Effector memory CD4-positive, alpha-beta T cell (primary cell): Measurements from ENCODE around the gene KRTAP13-2.

Source experiments
- DNase-seq, 3 donors: peaks; one replicate each; pipeline ENCODE4 v3.0.0-alpha.2; 2020
- H3K27ac ChIP-seq: 2 replicates; pipeline ENCODE4 v1.7.0; 2013; ENCODE audit warnings: mild to moderate bottlenecking, low read length, moderate library complexity; ENCODE audit not compliant: insufficient read depth, poor library complexity, severe bottlenecking
- H3K27me3 ChIP-seq: replicated peaks from 2 replicates; pipeline ENCODE4 v1.7.0; 2013; ENCODE audit warnings: mild to moderate bottlenecking, low read length; ENCODE audit not compliant: insufficient read depth, control insufficient read depth, poor library complexity, severe bottlenecking
- H3K36me3 ChIP-seq: 2 replicates; pipeline ENCODE4 v1.7.0; 2013; ENCODE audit warnings: mild to moderate bottlenecking, low read length, moderate library complexity; ENCODE audit not compliant: control insufficient read depth, insufficient read depth
- H3K4me1 ChIP-seq: 2 replicates; pipeline ENCODE4 v1.7.0; 2013; ENCODE audit warnings: low read length, mild to moderate bottlenecking; ENCODE audit not compliant: control insufficient read depth, insufficient read depth, poor library complexity, severe bottlenecking
- H3K4me3 ChIP-seq: 2 replicates; pipeline ENCODE4 v1.7.0; 2013; ENCODE audit warnings: low read length, low read depth, mild to moderate bottlenecking; ENCODE audit not compliant: insufficient read depth, poor library complexity, severe bottlenecking
- H3K9me3 ChIP-seq: 2 replicates; pipeline ENCODE4 v1.7.0; 2013; ENCODE audit warnings: mild to moderate bottlenecking, low read length, moderate library complexity; ENCODE audit not compliant: control insufficient read depth

Gene KRTAP13-2

DNA sequence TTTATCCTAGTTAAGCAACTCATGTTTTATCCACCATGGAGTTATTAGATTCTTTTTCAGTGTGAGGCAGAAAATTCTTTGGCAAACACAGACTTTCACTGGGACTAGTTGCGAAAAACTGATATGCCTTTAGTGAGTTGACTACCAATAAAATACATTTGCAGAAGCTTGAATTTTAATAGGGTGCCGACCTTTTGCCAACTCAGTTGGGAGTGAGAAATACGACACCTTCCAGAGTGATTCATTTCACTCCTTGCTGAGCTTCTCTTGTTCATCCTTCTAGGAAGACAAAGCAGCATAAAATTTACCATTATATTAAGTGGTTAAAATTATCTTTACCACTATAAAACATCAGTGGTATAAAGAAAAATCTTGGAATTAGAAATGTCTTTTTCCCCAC lies 22.5 kb downstream of the KRTAP13-2 start:
- no peak overlapping the region for H3K4me3 ChIP-seq
- H3K9me3 ChIP-seq = no peaks in the 10 kb centered on the region
- no peaks in the 10 kb centered on the region for H3K27me3 ChIP-seq
- DNase-seq = no peak
- no peaks in the 10 kb centered on the region for H3K4me1 ChIP-seq
- no peak overlapping the region for H3K27ac ChIP-seq
- H3K36me3 ChIP-seq = no peaks in the 10 kb centered on the region

DNA sequence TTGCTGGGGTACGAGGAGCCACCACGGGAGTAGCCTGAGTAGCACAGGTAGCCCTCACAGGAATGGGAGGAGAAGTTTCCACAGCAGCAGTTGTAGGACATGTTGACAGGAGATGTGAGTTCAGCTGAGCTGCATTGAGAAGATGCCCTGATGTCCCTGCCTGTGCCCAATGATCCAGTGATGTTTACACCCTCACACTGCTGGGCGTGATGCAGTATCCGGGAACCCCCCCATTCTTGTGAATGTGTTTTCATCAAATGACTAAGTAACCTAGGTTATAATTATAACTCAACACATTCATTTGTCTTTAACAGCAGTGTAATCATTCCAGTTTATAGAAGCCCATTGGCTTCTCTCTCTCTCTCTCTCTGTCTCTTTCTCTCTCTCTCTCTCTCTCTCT lies 23.6 kb downstream of the KRTAP13-2 start, which contains the start of gene KRTAP23-1:
KRTAP23-1 (minus strand) TSS at position 101 of the 400 bp plus-strand sequence; CDS start at position 101, 0 bp downstream.
- H3K36me3 ChIP-seq = no peaks in the 10 kb centered on the region
- no peak within 1 kb of the TSS for H3K27ac ChIP-seq
- no peaks in the 10 kb centered on the region for H3K27me3 ChIP-seq
- DNase-seq = no peak
- no peak within 1 kb of the TSS for H3K4me3 ChIP-seq
- H3K4me1 ChIP-seq = no peaks in the 10 kb centered on the region
- no peaks in the 10 kb centered on the region for H3K9me3 ChIP-seq

DNA sequence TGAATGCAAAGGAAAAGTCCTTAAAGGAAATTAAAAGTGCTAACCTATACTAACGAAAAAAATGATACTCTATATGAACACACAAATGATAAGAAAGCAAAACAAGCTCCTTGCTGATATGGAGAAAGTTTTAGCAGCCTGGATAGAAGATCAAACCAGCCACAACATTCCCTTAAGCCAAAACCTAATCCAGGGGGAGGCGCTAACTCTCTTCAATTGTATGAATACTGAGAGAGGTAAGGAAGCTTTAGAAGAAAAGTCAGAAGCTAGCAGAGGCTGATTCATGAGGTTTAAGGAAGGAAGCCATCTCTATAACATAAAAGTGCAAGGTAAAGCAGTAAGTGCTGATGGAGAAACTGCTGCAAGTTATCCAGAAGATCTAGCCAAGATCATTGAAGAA lies 27.1 kb downstream of the KRTAP13-2 start:
- H3K27me3 ChIP-seq = no peaks in the 10 kb centered on the region
- no peaks in the 10 kb centered on the region for H3K9me3 ChIP-seq
- H3K4me3 ChIP-seq = no peak overlapping the region
- no peak overlapping the region for H3K27ac ChIP-seq
- no peaks in the 10 kb centered on the region for H3K4me1 ChIP-seq
- no peak for DNase-seq
- no peaks in the 10 kb centered on the region for H3K36me3 ChIP-seq

DNA sequence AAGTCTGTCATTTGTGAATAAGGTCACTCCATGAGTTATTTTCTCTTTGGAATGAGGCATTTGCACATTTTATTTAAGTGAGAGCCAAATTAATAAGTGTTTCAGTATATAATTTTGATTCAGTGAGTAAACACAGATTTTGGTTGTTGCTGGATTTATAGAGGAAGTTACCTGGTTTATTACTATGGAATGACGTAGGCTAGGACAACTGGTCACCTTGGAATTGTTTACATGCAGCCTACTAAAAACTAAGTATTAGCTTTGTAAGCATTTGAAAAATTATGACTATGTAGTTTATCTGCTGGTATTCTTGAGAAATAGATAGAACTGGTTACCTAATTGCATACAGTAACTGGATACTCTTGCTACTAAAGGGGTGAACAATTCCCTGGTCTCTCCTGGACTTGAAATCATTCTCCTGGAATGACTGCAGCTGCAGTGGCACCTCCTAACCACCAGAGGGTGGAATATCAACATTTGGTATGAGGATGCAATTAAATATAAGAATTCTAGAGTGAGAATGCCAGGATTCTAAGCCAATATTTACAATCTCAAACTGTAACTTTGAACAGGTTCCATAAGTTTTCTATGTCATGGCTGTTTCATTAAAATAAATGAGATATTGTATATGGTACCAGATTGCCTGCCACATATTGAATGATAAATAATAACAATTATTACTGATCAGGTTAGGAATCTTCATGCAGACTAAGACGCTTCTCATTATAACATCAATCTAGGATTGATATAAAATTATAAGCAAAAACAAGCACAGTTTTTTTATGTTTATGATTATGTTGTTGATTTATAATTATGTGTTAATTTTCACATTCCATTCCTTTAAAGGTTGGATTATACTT lies 31.1 kb downstream of the KRTAP13-2 start:
- Histone ChIP-seq H3K9me3 (no peaks in the 10 kb centered on the region), H3K27ac (no peak overlapping the region), H3K4me3 (no peak overlapping the region), H3K36me3 (no peaks in the 10 kb centered on the region), H3K27me3 (no peaks in the 10 kb centered on the region), H3K4me1 (no peaks in the 10 kb centered on the region)
- no peak for DNase-seq

DNA sequence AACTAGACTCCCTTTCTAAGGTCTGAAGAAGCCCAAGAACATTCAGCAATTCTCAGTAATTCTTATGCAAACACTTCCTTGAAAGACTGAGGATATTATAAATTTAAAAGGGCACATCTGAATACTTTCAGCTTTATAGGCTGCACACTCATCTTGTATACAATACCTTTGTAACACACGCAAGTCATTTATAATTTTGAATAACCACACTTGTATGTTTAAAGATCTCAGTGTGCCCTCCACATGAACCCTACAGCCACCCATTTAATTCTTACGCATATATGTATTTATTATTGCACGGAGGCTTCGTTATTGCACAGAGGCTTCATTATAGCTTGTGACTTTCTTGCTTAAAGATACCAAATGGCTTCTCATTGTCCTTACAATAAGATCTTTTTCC lies 33.4 kb downstream of the KRTAP13-2 start:
- no peaks in the 10 kb centered on the region for H3K9me3 ChIP-seq
- no peak for DNase-seq
- H3K4me3 ChIP-seq = no peak overlapping the region
- H3K36me3 ChIP-seq = no peaks in the 10 kb centered on the region
- no peaks in the 10 kb centered on the region for H3K4me1 ChIP-seq
- no peak overlapping the region for H3K27ac ChIP-seq
- H3K27me3 ChIP-seq = no peaks in the 10 kb centered on the region

DNA sequence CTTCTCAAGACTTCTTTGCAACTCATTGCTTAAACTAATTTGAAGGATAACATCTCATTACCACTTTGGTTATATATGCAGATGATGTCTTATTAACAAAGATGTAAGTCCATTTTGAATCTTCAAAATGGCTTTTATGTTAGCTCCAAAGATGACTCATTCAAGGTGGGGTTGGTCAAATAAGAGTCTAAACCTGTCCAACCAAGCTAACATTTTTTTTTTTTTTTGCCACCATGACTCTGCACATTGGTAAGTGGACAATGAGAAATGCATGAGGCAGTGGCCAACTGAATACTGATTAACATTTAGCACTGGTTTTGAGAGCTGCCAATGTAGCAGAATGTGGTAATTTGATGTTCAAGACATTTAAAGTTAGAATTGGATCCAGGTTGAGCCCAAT lies 34.3 kb downstream of the KRTAP13-2 start:
- Histone ChIP-seq H3K9me3 (no peaks in the 10 kb centered on the region), H3K36me3 (no peaks in the 10 kb centered on the region), H3K4me1 (no peaks in the 10 kb centered on the region), H3K27ac (no peak overlapping the region), H3K4me3 (no peak overlapping the region), H3K27me3 (no peaks in the 10 kb centered on the region)
- no peak for DNase-seq

DNA sequence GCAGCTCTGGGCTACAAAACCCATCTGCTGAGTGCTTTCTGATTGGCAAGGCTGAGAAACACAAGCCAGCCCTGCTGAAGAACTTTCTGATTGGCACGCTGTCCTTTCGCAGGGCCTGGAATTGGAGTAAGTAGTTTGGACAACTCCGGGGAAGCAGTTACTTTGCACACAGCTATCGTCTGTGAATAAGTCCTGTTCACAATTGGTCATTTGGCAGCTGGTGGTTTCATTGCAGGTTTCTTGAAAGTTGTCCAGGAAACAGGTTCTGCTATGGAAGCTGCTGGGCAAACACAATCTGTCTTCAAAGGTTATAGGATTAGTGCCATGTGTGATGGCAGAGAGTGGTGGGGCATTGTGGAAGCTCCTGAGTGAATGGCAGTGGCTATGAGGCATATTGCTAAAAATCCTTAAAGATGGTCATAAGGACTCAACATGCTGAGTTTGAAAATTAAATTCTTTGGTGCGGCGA lies 34.8 kb downstream of the KRTAP13-2 start, which contains the start of gene KRTAP27-1:
KRTAP27-1 (minus strand) TSS at position 419 of the 469 bp plus-strand sequence; CDS start at position 393, 26 bp downstream.
- Histone ChIP-seq H3K36me3 (no peaks in the 10 kb centered on the region), H3K27ac (no peak within 1 kb of the TSS), H3K9me3 (no peaks in the 10 kb centered on the region), H3K27me3 (no peaks in the 10 kb centered on the region), H3K4me1 (no peaks in the 10 kb centered on the region), H3K4me3 (no peak within 1 kb of the TSS)
- DNase-seq = no peak

DNA sequence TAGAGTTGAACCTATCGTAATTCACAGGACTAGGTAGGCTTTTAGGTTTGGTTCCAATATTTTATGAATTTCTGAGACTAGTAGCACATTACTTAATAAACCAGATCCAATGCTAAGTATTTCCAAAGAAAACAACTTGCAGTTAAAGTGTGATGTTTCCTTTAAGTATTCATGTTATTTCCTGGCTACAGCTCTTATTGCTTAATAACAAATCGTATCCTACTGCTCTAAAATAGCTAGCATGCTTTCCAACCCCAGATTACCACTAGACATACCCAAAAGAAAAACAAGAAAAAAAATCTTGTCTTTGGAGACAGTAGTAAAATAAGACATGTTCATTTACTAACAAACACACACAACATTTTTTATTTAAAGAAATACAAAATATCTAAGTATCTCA lies 35.5 kb downstream of the KRTAP13-2 start:
- no peaks in the 10 kb centered on the region for H3K9me3 ChIP-seq
- H3K4me1 ChIP-seq = no peaks in the 10 kb centered on the region
- H3K4me3 ChIP-seq = no peak overlapping the region
- no peaks in the 10 kb centered on the region for H3K36me3 ChIP-seq
- DNase-seq = no peak
- no peak overlapping the region for H3K27ac ChIP-seq
- no peaks in the 10 kb centered on the region for H3K27me3 ChIP-seq

DNA sequence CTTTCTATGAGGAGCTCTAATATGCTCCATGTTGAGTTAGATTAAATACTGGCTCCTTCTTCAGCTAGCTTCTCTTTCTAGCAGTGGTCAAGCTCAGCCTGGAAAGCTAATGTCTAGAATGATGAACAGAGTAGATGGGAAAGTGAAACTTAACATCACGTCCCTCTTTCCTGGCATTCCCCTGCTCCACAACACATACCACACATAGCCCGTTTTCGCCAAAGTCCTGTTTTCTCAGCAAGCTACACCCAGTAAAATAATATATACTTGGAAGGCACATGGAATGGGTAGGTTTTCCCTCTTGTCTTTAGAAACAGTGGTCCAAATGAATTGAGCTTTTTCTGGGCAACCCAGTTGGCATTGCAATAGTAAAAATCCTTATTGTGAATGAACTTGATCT lies 38.3 kb downstream of the KRTAP13-2 start:
- H3K36me3 ChIP-seq = no peaks in the 10 kb centered on the region
- no peaks in the 10 kb centered on the region for H3K9me3 ChIP-seq
- no peaks in the 10 kb centered on the region for H3K27me3 ChIP-seq
- no peak overlapping the region for H3K4me3 ChIP-seq
- no peak overlapping the region for H3K27ac ChIP-seq
- H3K4me1 ChIP-seq = no peaks in the 10 kb centered on the region
- no peak for DNase-seq

DNA sequence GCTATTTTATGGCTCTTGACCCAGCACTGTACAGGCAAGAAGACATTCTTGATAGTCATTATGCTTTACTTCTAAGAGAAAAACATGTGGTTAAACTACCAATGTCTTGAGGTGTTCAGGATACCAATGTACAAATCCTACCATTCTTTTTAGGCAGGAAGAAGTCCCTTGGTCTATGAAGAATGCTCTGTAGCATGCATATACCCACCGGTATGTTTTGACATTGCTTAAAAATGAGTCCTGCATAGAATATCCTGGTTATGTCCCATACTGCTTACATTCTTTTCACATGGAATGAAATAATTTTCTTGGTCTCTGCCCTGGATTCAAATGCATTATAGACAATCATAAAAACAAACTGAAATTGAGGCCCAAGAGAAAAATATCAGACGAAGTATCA lies 39.4 kb downstream of the KRTAP13-2 start:
- Histone ChIP-seq H3K27ac (no peak overlapping the region), H3K4me3 (no peak overlapping the region), H3K9me3 (no peaks in the 10 kb centered on the region), H3K4me1 (no peaks in the 10 kb centered on the region), H3K27me3 (no peaks in the 10 kb centered on the region), H3K36me3 (no peaks in the 10 kb centered on the region)
- no peak for DNase-seq
